GM23338 (cell line): Measurements from ENCODE around the gene PAK1. TPM values are rescaled to one million over a fixed set of nuclear protein-coding genes. Genes with fewer than 3 reads are reported as not detected.
A peak's percentile ranks its signal among the peaks of the same experiment; 100 is the strongest.

Experiments
- ATAC-seq: fragments of 200-7000 bp; cut with Tn5 transposase; 3 replicates; pipeline ENCODE4 v1.9.1; 2020
- DNase-seq: peaks from one replicate; pipeline ENCODE4 v3.0.0-alpha.2; 2015; ENCODE audit warnings: low spot score
- H2AFZ ChIP-seq: fragments of 200-600 bp; sonication (generic); 2 replicates; pipeline ENCODE4 v1.8.0; 2016; ENCODE audit warnings: antibody characterized with exemption, mild to moderate bottlenecking, moderate library complexity
- H3F3A ChIP-seq: fragments of 200-600 bp; sonication (generic); replicated peaks from 2 replicates; pipeline ENCODE4 v1.8.0; 2017; ENCODE audit warnings: antibody characterized with exemption, mixed run types, low read depth
- H3K27ac ChIP-seq: fragments of 200-600 bp; sonication (generic); 2 replicates; pipeline ENCODE4 v1.6.1; 2016; ENCODE audit warnings: low read depth
- H3K27me3 ChIP-seq: fragments of 200-600 bp; sonication (generic); 2 replicates; pipeline ENCODE4 v1.8.0; 2016; ENCODE audit warnings: mild to moderate bottlenecking, mixed run types, moderate library complexity; ENCODE audit not compliant: insufficient read depth
- H3K36me3 ChIP-seq: fragments of 200-600 bp; sonication (generic); 2 replicates; pipeline ENCODE4 v1.8.0; 2016; ENCODE audit warnings: mild to moderate bottlenecking; ENCODE audit not compliant: insufficient read depth
- H3K4me1 ChIP-seq: fragments of 200-600 bp; sonication (generic); 2 replicates; pipeline ENCODE4 v1.8.0; 2016; ENCODE audit warnings: mild to moderate bottlenecking, moderate library complexity; ENCODE audit not compliant: insufficient read depth
- H3K4me2 ChIP-seq: fragments of 200-600 bp; sonication (generic); 2 replicates; pipeline ENCODE4 v1.7.1; 2017; ENCODE audit warnings: mixed run types
- H3K4me3 ChIP-seq: fragments of 200-600 bp; sonication (generic); 2 replicates; pipeline ENCODE4 v1.6.1; 2016; ENCODE audit warnings: mixed run types
- H3K79me2 ChIP-seq: fragments of 200-600 bp; sonication (generic); replicated peaks from 2 replicates; pipeline ENCODE4 v1.8.0; 2017; ENCODE audit warnings: mild to moderate bottlenecking; ENCODE audit not compliant: insufficient read depth
- H3K9me2 ChIP-seq: fragments of 200-600 bp; sonication (generic); 2 replicates; pipeline ENCODE4 v1.8.0; 2017; ENCODE audit not compliant: insufficient read depth
- H4K20me1 ChIP-seq: fragments of 200-600 bp; sonication (generic); replicated peaks from 2 replicates; pipeline ENCODE4 v1.8.0; 2017; ENCODE audit warnings: mild to moderate bottlenecking; ENCODE audit not compliant: insufficient read depth
- H3K27ac Mint-ChIP-seq: 2 replicates; pipeline ENCODE4 v1.8.0; 2020; ENCODE audit warnings: inconsistent platforms, mild to moderate bottlenecking, moderate library complexity, mixed read lengths
- H3K27me3 Mint-ChIP-seq: 3 replicates; pipeline ENCODE4 v1.8.0; 2022; ENCODE audit warnings: low read depth, mild to moderate bottlenecking, moderate library complexity, mixed read lengths, inconsistent platforms; ENCODE audit not compliant: insufficient read depth, poor library complexity
- H3K36me3 Mint-ChIP-seq: 3 replicates; pipeline ENCODE4 v1.8.0; 2021; ENCODE audit warnings: low read depth, mild to moderate bottlenecking, inconsistent platforms, moderate library complexity, mixed read lengths
- H3K4me1 Mint-ChIP-seq: 3 replicates; pipeline ENCODE4 v1.8.0; 2020; ENCODE audit warnings: mild to moderate bottlenecking, inconsistent platforms, mixed read lengths
- H3K4me3 Mint-ChIP-seq: 3 replicates; pipeline ENCODE4 v1.8.0; 2021; ENCODE audit warnings: moderate library complexity, mild to moderate bottlenecking, inconsistent platforms, mixed read lengths
- H3K9me3 Mint-ChIP-seq: 3 replicates; pipeline ENCODE4 v1.8.0; 2020; ENCODE audit warnings: moderate library complexity, mild to moderate bottlenecking, inconsistent platforms, mixed read lengths
- CREB1 ChIP-seq: fragments of 250-450 bp; sonication (Bioruptor Pico); IDR thresholded peaks from 2 replicates; pipeline ENCODE4 v1.5.0; 2020; ENCODE audit warnings: low read depth, mild to moderate bottlenecking, moderate library complexity
- CTCF ChIP-seq, 2 experiments: fragments of 200-600 bp in 1 of 2; sonication (generic) in 1 of 2; conservative IDR thresholded peaks; 2 replicates each; pipeline versions ENCODE4 v1.5.1 to v1.6.1; 2016 to 2017; ENCODE audit warnings: antibody characterized with exemption in 2 of 2, low read depth in 2 of 2, mild to moderate bottlenecking in 2 of 2, moderate library complexity in 1 of 2
- EZH2 ChIP-seq: fragments of 200-600 bp; sonication (generic); IDR thresholded peaks from one replicate; pipeline ENCODE4 v1.8.0; 2017; ENCODE audit warnings: antibody characterized with exemption, mild to moderate bottlenecking, low read depth; ENCODE audit not compliant: unreplicated experiment
- EZH2phosphoT487 ChIP-seq: fragments of 200-600 bp; sonication (generic); IDR thresholded peaks from one replicate; pipeline ENCODE4 v1.8.1; 2018; ENCODE audit warnings: antibody characterized with exemption; ENCODE audit not compliant: unreplicated experiment
- JUNB ChIP-seq: IDR thresholded peaks from one replicate; pipeline ENCODE4 v1.6.1; 2016; ENCODE audit warnings: antibody characterized with exemption; ENCODE audit not compliant: unreplicated experiment
- NANOG ChIP-seq: IDR thresholded peaks from 2 replicates; pipeline ENCODE4 v1.6.1; 2016; ENCODE audit warnings: antibody characterized with exemption, borderline replicate concordance
- POLR2AphosphoS5 ChIP-seq: IDR thresholded peaks from 2 replicates; pipeline ENCODE4 v1.6.1; 2016; ENCODE audit warnings: antibody characterized with exemption, low read depth
- REST ChIP-seq: IDR thresholded peaks from one replicate; pipeline ENCODE4 v1.6.1; 2018; ENCODE audit warnings: antibody characterized with exemption; ENCODE audit not compliant: unreplicated experiment
- STAT1 ChIP-seq: IDR thresholded peaks from one replicate; pipeline ENCODE4 v1.6.1; 2016; ENCODE audit warnings: antibody characterized with exemption; ENCODE audit not compliant: unreplicated experiment
- ZNF114 ChIP-seq: fragments of 250-450 bp; sonication (Bioruptor Pico); IDR thresholded peaks from 2 replicates; pipeline ENCODE4 v1.5.0; 2020; ENCODE audit warnings: mild to moderate bottlenecking, moderate library complexity
- ZNF331 ChIP-seq: fragments of 250-450 bp; sonication (Bioruptor Pico); IDR thresholded peaks from 2 replicates; pipeline ENCODE4 v1.5.0; 2020; ENCODE audit warnings: low read depth, mild to moderate bottlenecking, moderate library complexity
- ZNF462 ChIP-seq: fragments of 250-450 bp; sonication (Bioruptor Pico); IDR thresholded peaks from 2 replicates; pipeline ENCODE4 v1.5.0; 2020; ENCODE audit warnings: mild to moderate bottlenecking, moderate library complexity
- polyA plus RNA-seq: library from polyadenylated mRNA; unstranded; fragments of >200 nt; fragmentation: Nextera tagmentation; extraction: Ambion mirVana; gene quantifications from 2 replicates; pipeline ENCODE4 v1.2.1, GENCODE V29; 2016
- total RNA-seq: library from RNA; depleted of rRNA; stranded (reverse); fragments of >200 nt; shearing (Covaris generic); gene quantifications from 2 replicates; pipeline ENCODE4 v1.2.3, GENCODE V29; 2014
- TF ChIP-seq, protein P1 (sequence below): IDR thresholded peaks from 2 replicates; pipeline ENCODE4 v1.6.1; 2016; ENCODE audit warnings: antibody characterized with exemption

PAK1 gene
- total and polyA plus RNA-seq, 2 experiments from 2014 or later: 102 to 175 TPM

GRCh38 chr11:77276271-77276670 lies 197.6 kb downstream of the PAK1 start:
- no peak for DNase-seq
- Histone ChIP-seq H3K9me2 (peaks cover 4% of the 10 kb centered on the region; the same call in 1 of the 2 replicates), H3K79me2 (no peaks in the 10 kb centered on the region), H3K27ac (no peak overlapping the region), H4K20me1 (no peaks in the 10 kb centered on the region), H3K4me2 (no peak overlapping the region), H3K4me1 (no peaks in the 10 kb centered on the region), H3K27me3 (no peaks in the 10 kb centered on the region), H3K36me3 (no peaks in the 10 kb centered on the region), H3K4me3 (no peak overlapping the region), H2AFZ (peak overlapping the region; percentile 63), H3F3A (no peaks in the 10 kb centered on the region)
- no peaks in the 10 kb centered on the region for H3K4me1 Mint-ChIP-seq
- no peaks in the 10 kb centered on the region for H3K36me3 Mint-ChIP-seq
- H3K9me3 Mint-ChIP-seq: no peaks in the 10 kb centered on the region
- no peaks in the 10 kb centered on the region for H3K27me3 Mint-ChIP-seq
- ATAC-seq: no peak
- H3K4me3 Mint-ChIP-seq: no peak overlapping the region
- H3K27ac Mint-ChIP-seq: no peak overlapping the region
- TF ChIP-seq JUNB (no peak), REST (no peak), ZNF462 (CRISPR knock-in tag) (no peak), EZH2phosphoT487 (no peak), ZNF114 (CRISPR knock-in tag) (no peak), CREB1 (CRISPR knock-in tag) (no peak), NANOG (no peak), CTCF (conservative IDR thresholded peaks at IDR 0.05; ENCODE audit: low read depth in 2 of 2) (no peak), POLR2AphosphoS5 (no peak), EZH2 (no peak), STAT1 (no peak), ZNF331 (CRISPR knock-in tag) (no peak)
- TF ChIP-seq, protein P1, sequence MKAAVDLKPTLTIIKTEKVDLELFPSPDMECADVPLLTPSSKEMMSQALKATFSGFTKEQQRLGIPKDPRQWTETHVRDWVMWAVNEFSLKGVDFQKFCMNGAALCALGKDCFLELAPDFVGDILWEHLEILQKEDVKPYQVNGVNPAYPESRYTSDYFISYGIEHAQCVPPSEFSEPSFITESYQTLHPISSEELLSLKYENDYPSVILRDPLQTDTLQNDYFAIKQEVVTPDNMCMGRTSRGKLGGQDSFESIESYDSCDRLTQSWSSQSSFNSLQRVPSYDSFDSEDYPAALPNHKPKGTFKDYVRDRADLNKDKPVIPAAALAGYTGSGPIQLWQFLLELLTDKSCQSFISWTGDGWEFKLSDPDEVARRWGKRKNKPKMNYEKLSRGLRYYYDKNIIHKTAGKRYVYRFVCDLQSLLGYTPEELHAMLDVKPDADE: no peak
